Adipocyte (in vitro differentiated cells): ENCODE measurements around the gene IL25.
A peak's percentile ranks its signal among the peaks of the same experiment; 100 is the strongest.

Experiments
- DNase-seq: peaks from one replicate; pipeline ENCODE4 v3.0.0-alpha.2; 2015; ENCODE audit warnings: low read depth
- H3K27me3 ChIP-seq: replicated peaks from 2 replicates; pipeline ENCODE4 v1.7.0; 2013; ENCODE audit warnings: mild to moderate bottlenecking, low read length, moderate library complexity; ENCODE audit not compliant: control insufficient read depth, insufficient read depth
- H3K36me3 ChIP-seq: 2 replicates; pipeline ENCODE4 v1.7.0; 2013; ENCODE audit warnings: low read length, mild to moderate bottlenecking, moderate library complexity; ENCODE audit not compliant: control insufficient read depth, insufficient read depth, severe bottlenecking
- H3K4me1 ChIP-seq: 2 replicates; pipeline ENCODE4 v1.7.0; 2013; ENCODE audit warnings: mild to moderate bottlenecking, low read length, moderate library complexity; ENCODE audit not compliant: control insufficient read depth, insufficient read depth
- H3K4me3 ChIP-seq: 2 replicates; pipeline ENCODE4 v1.7.0; 2013; ENCODE audit warnings: mild to moderate bottlenecking, low read length, moderate library complexity
- H3K9ac ChIP-seq: 2 replicates; pipeline ENCODE4 v1.7.0; 2013; ENCODE audit warnings: mild to moderate bottlenecking, low read length, moderate library complexity
- H3K9me3 ChIP-seq: 2 replicates; pipeline ENCODE4 v1.7.0; 2013; ENCODE audit warnings: mild to moderate bottlenecking, low read length, moderate library complexity; ENCODE audit not compliant: control insufficient read depth

Gene IL25

DNA sequence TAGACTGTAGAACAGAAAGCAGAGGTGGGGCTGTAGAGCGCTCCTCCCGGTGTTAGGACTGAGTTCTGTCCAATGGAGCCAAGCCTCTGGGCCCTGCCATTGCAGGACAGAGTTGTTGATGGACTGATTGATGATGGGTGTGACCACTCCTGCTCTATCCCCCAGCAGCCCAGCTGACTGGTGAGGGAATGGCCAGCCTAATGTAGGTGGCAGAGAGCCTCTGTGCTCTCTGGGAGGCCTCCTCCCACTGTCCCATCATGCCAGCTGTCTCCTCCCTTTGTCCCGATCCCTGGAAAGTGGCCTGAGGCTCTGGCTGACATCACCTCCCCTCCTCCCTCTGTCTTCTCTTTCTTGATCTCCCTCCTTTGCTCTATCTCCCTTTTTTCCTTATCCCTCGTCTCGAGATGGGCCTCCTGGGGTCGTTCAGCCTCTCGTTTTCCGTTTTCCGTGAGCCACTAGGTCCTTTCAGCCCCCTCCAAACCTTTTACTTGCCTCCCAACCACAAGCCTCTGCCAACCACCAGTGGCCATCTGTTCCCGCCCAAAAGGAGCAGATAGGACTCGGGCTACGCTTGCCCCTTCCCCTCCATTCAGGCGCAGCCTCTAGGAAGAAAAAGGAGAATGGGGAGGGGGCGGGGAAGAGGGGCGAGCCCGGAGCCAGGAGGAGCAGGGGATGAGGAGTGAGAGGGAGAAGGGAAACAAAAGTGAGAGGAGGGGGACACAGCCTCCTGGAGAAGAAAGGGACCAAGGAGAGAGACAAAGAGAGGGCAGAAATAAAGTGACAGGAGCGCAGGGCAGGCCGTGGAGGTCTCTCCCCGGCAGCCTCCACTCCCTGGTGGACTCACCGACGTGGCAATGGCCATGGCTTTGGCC lies 8.2 kb upstream of the IL25 start:
- H3K9me3 ChIP-seq, result no peaks in the 10 kb centered on the region
- H3K9ac ChIP-seq, result peak overlapping the region; percentile 75
- H3K27me3 ChIP-seq, result peaks cover 24% of the 10 kb centered on the region
- H3K4me3 ChIP-seq, result peak overlapping the region; percentile 56
- no peaks in the 10 kb centered on the region for H3K4me1 ChIP-seq
- peak; percentile 73 for DNase-seq
- no peaks in the 10 kb centered on the region for H3K36me3 ChIP-seq

DNA sequence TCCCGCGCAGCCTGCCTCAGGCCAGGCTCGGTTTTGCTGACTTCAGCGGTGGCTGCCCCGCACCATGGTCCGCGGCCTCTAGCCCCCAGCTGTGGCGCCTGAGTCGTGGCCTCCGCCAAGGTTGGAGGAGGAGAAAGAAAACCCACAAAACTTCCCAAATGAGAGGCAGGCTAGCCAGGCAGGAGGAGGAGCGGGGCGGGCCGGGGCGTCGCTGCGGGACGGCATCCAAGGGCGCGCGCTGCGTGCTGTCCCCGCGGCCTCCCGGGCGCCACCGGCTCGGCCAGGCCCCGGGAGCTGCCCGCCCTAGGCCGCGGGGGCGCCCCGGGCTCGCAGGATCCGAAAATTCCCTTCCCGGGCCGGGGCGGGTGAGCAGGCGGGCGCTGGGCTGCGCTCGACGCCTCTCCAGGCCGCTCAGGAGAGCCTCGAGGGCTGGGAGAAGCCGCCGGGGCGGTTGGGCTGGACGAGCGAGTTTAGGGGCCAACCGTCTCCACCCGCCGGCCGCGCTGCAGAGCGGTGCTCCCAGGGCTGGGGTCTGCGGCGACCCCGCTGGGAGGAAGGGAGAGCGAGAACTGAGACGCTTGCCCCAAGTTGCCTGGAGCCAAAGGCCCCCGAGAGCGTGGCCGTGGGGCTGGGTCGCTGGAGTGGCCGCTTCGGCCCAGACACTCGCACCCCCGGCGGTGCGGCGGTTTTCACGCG lies 7.4 kb upstream of the IL25 start, which contains the start of gene EFS:
EFS (minus strand) TSS at position 137 of the 696 bp plus-strand sequence. CDS start 147 bp downstream, outside the sequence.
- H3K4me1 ChIP-seq, result no peaks in the 10 kb centered on the region
- H3K9ac ChIP-seq, result peak within 1 kb of the TSS; percentile 75
- peak within 1 kb of the TSS; percentile 56 for H3K4me3 ChIP-seq
- peak; percentile 71 for DNase-seq
- H3K9me3 ChIP-seq, result no peaks in the 10 kb centered on the region
- H3K27me3 ChIP-seq, result peaks cover 27% of the 10 kb centered on the region
- no peaks in the 10 kb centered on the region for H3K36me3 ChIP-seq

DNA sequence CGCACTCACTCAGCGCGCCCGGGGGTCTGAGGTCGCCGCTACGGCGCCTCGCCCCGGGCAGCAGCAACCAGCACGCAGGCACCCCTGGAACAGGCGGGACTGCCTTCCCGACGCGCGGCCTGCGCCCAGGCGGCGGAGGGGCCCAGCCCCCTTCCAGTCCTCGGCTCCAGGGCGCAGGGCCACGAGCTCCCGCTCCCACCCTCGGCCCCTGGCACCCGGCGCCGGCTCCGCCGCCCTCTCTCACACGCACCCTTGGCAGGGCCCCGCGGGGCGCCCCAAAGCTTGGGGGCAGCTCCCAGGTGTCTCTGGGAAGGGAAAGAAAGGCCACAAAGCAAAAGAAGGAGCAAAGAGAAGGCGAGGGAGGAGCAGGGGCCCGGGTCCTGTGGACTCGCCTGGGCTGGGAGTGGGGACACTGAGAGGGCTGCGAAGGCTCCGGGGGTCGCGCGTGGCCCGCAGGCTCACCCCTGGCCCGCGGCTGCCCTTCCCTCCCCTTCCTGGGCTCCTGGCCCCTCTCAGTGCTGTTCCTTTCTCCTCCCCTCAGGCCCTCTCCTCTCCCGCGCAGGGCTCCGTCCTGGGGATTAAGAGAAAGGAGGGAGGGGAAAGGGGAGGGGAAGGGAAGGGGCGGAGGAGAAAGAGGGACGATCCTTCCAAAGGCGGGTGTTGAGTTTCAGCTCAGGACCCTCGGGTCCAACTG lies 6.7 kb upstream of the IL25 start:
- no peaks in the 10 kb centered on the region for H3K4me1 ChIP-seq
- H3K4me3 ChIP-seq, result peak overlapping the region; percentile 48
- peaks cover 34% of the 10 kb centered on the region for H3K27me3 ChIP-seq
- peak; percentile 90 for DNase-seq
- no peaks in the 10 kb centered on the region for H3K36me3 ChIP-seq
- no peaks in the 10 kb centered on the region for H3K9me3 ChIP-seq
- H3K9ac ChIP-seq, result peak overlapping the region; percentile 59

DNA sequence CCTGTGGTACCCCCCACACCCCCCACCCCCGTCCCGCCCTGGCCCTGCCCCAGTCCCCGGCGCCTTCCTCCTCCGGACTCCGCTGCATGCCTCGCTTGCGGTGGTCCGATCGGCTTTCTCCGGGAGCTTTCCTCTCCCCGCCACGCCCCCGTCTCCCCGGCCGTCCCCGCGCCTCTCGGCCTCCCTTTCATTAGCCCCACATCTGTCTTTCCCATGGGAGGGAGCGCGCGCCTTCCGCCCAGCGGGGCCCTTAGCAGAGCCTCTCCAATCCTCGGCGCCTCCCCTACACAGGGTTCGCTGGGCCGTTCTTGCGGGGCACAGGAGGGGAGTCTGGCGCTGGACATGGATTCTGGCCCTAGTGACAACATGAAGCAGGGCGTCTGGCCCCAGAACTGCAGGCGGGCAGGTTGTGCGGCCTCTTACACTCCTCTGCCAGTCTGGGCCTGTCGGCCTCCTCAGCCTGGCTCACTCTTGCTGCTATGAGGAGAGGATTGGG lies 6.1 kb upstream of the IL25 start:
- Histone ChIP-seq H3K9me3 (no peaks in the 10 kb centered on the region), H3K27me3 (peaks cover 34% of the 10 kb centered on the region), H3K36me3 (no peaks in the 10 kb centered on the region), H3K4me1 (no peaks in the 10 kb centered on the region), H3K9ac (no peak overlapping the region), H3K4me3 (no peak overlapping the region)
- DNase-seq, result peak; percentile 95

DNA sequence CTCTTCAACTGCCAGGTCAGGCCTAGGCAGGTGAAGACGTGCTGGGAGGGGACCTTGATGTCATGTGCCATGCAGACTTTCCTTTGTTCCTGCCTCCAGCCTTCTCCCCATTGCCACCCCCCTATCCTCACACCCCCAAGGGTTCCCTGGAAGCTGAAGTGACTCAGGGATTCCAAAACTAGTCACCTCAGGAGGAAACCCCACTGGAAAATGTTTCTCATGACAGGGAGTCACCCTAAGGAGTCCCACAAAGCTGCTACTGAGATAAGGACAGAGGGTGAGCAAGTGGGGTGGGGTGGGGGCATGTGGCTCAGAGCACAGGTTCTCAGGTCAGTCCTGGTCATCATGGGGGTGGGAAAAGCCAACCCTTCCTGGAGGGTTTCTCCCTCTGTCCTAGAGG lies 2.4 kb upstream of the IL25 start:
- no peak overlapping the region for H3K4me3 ChIP-seq
- no peaks in the 10 kb centered on the region for H3K4me1 ChIP-seq
- DNase-seq, result no peak
- peaks cover 36% of the 10 kb centered on the region for H3K27me3 ChIP-seq
- no peaks in the 10 kb centered on the region for H3K9me3 ChIP-seq
- no peaks in the 10 kb centered on the region for H3K36me3 ChIP-seq
- H3K9ac ChIP-seq, result no peak overlapping the region

DNA sequence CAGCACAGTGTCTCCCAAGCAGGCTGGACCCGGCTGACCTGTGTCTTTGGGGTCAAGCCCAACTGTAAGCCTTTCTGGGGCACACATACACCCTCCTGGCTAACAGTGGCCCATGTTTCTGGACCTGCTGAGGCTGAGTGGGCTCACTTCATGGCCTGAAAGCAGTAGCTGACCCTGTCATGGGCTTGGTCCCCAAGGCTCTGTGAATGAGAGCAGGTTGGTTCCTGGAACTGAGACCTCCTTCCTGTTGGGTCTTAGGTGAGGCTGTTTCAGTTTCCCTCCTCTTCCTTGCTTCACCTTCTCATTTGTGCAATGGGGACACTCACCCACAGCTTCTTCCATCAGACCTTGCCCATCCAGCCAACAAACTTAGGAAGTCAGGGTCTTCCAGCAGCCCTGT lies 744 bp upstream of the IL25 start:
- Histone ChIP-seq H3K36me3 (no peaks in the 10 kb centered on the region), H3K4me3 (no peak overlapping the region), H3K27me3 (peaks cover 49% of the 10 kb centered on the region), H3K9ac (no peak overlapping the region), H3K4me1 (no peaks in the 10 kb centered on the region), H3K9me3 (no peaks in the 10 kb centered on the region)
- no peak for DNase-seq

DNA sequence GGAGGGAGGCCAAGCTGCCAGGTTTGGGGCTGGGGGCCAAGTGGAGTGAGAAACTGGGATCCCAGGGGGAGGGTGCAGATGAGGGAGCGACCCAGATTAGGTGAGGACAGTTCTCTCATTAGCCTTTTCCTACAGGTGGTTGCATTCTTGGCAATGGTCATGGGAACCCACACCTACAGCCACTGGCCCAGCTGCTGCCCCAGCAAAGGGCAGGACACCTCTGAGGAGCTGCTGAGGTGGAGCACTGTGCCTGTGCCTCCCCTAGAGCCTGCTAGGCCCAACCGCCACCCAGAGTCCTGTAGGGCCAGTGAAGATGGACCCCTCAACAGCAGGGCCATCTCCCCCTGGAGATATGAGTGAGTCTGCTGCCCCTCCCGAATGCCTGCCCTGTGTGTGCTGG lies 432 bp downstream of the IL25 start:
- H3K4me1 ChIP-seq, result no peaks in the 10 kb centered on the region
- peaks cover 46% of the 10 kb centered on the region for H3K27me3 ChIP-seq
- H3K9me3 ChIP-seq, result no peaks in the 10 kb centered on the region

DNA sequence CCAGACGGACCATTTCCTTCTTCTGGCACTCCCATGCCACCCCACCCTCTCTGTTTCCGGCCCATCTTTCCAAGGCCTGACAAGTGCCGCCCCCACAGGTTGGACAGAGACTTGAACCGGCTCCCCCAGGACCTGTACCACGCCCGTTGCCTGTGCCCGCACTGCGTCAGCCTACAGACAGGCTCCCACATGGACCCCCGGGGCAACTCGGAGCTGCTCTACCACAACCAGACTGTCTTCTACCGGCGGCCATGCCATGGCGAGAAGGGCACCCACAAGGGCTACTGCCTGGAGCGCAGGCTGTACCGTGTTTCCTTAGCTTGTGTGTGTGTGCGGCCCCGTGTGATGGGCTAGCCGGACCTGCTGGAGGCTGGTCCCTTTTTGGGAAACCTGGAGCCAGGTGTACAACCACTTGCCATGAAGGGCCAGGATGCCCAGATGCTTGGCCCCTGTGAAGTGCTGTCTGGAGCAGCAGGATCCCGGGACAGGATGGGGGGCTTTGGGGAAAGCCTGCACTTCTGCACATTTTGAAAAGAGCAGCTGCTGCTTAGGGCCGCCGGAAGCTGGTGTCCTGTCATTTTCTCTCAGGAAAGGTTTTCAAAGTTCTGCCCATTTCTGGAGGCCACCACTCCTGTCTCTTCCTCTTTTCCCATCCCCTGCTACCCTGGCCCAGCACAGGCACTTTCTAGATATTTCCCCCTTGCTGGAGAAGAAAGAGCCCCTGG lies 3.1 kb downstream of the IL25 start:
- H3K36me3 ChIP-seq, result no peaks in the 10 kb centered on the region
- H3K9me3 ChIP-seq, result no peaks in the 10 kb centered on the region
- H3K4me3 ChIP-seq, result no peak overlapping the region
- peaks cover 54% of the 10 kb centered on the region for H3K27me3 ChIP-seq
- no peak overlapping the region for H3K9ac ChIP-seq
- no peak for DNase-seq
- no peaks in the 10 kb centered on the region for H3K4me1 ChIP-seq

More for the DNA sequence above, 432 bp downstream of the IL25 start:
- Histone ChIP-seq H3K4me3 (no peak overlapping the region), H3K9ac (no peak overlapping the region), H3K36me3 (no peaks in the 10 kb centered on the region)
- DNase-seq, result no peak

DNA sequence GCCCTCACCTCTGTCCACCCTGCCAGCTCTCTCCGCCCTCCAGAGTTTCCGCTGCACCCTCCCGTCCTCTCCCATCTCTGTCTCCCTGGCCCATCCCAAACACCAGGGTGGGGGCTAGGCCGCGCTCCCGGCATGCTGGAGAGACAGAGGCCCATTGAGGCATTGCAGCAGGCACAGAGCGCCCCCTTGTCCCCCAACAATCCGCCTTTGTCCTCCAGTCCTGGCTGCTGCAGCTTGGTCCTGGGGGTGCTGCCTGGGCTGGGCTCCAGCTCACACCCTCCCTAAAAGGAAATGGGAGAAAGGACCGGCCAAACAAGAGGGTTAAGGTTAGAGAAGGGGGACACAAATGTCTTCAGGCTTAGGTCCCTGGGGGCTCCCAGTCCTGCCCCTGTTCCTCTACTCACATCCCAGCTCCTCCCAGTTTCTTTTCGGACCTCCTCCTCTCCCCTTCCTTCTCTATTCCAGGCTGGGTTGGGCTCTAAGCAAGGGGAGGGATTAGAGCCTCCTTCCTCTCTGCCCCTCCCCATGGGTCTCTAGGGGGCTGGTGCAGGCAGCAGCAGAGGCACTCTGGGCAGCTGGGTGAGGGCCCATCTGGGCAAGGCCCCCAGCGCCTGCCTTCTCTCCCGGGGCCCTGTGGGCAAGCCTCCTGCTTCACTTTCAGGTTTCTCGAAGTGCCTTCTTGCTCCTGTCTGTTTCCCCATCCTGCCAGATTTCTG lies 4.0 kb downstream of the IL25 start, which contains the start of gene CMTM5:
CMTM5 (plus strand) TSS at position 565 of the 716 bp plus-strand sequence. CDS start 206 bp downstream, outside the sequence.
- Histone ChIP-seq H3K27me3 (peaks cover 61% of the 10 kb centered on the region), H3K9ac (no peak within 1 kb of the TSS), H3K4me1 (no peaks in the 10 kb centered on the region), H3K9me3 (no peaks in the 10 kb centered on the region), H3K4me3 (no peak within 1 kb of the TSS), H3K36me3 (no peaks in the 10 kb centered on the region)
- no peak for DNase-seq

DNA sequence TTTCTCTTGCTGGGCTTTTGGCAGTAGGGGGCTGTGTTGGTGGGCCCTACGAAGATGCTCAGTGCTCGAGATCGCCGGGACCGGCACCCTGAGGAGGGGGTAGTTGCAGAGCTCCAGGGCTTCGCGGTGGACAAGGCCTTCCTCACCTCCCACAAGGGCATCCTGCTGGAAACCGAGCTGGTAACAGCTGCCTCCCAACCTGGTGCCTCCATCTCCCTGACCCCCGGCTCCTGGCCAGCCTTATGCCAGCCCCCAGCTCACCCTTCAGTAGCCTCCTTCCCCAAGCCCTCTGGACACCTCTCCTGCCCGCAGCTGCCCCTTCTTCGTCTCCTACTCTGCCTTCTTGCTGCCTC lies 4.6 kb downstream of the IL25 start:
- Histone ChIP-seq H3K9me3 (no peaks in the 10 kb centered on the region), H3K4me3 (no peak overlapping the region), H3K4me1 (no peaks in the 10 kb centered on the region), H3K9ac (no peak overlapping the region), H3K36me3 (no peaks in the 10 kb centered on the region), H3K27me3 (peaks cover 65% of the 10 kb centered on the region)
- DNase-seq, result no peak
